Left lung (tissue), 10 donors: Measurements from ENCODE around the gene ZNF805. TPM values are rescaled to one million over a fixed set of nuclear protein-coding genes. Genes with fewer than 3 reads are reported as not detected.
A peak's percentile ranks its signal among the peaks of the same experiment; 100 is the strongest.

Source experiments
- ATAC-seq: fragments of 200-7000 bp; cut with Tn5 transposase; one replicate; pipeline ENCODE4 v1.9.1; 2020; ENCODE audit warnings: moderate library complexity
- DNase-seq, 4 donors: peaks; one replicate each; pipeline ENCODE4 v3.0.0-alpha.2; 2013 to 2020
- H3K27ac ChIP-seq, 2 donors: fragments of 200-600 bp; sonication (generic) in 1 of 2; one replicate each; pipeline versions ENCODE4 v1.5.0 to v1.8.0; 2020 to 2021
- H3K27me3 ChIP-seq, 2 donors: fragments of 200-600 bp; sonication (generic) in 1 of 2; one replicate each; pipeline versions ENCODE4 v1.5.0 to v1.8.0; 2020 to 2021
- H3K36me3 ChIP-seq, 2 donors: fragments of 200-600 bp; sonication (generic) in 1 of 2; one replicate each; pipeline versions ENCODE4 v1.5.0 to v1.8.0; 2020 to 2021
- H3K4me1 ChIP-seq, 2 donors: fragments of 200-600 bp; one replicate each; pipeline ENCODE4 v1.8.0; 2021
- H3K4me3 ChIP-seq, 2 donors: fragments of 200-600 bp; sonication (generic) in 1 of 2; one replicate each; pipeline versions ENCODE4 v1.5.0 to v1.8.0; 2020 to 2021; ENCODE audit warnings: mild to moderate bottlenecking in 1 of 2
- H3K9me3 ChIP-seq, 2 donors: fragments of 200-600 bp; sonication (generic) in 1 of 2; one replicate each; pipeline versions ENCODE4 v1.5.0 to v1.8.0; 2020 to 2021
- CTCF ChIP-seq, 2 donors: fragments of 200-600 bp; sonication (generic) in 1 of 2; IDR thresholded peaks; one replicate each; pipeline versions ENCODE4 v1.5.0 to v1.8.0; 2021; ENCODE audit warnings: antibody characterized with exemption in 2 of 2
- intact Hi-C, 2 donors: fragments of 100-400 bp; cut with DNase I; formaldehyde crosslinking; loops; one replicate each; pipeline versions ENCODE4 v1.11.2 to v1.14.2; 2022
- polyA plus RNA-seq, 6 donors: library from polyadenylated mRNA; unstranded; fragments of 120-200 nt; gene quantifications; one replicate each; pipeline ENCODE4 v1.2.1, GENCODE V29; 2013; ENCODE audit not compliant: insufficient read length in 6 of 6
- total RNA-seq, 2 donors: library from RNA; stranded (reverse); fragmentation: NEBNext Ultra II Directional; extraction: Animal tissue kit (Norgen Biotek cat#: 25700); gene quantifications; one replicate each; pipeline ENCODE4 v1.2.1, GENCODE V29; 2021
- donor health status: DM: no; HTN: yes; CAD: no.
- donor health status: DM: no; HTN: no; CAD: no.

The ZNF805 gene
- total and polyA plus RNA-seq, 8 donors: 6.0 to 13.8 (median 7.4) TPM

- no peak for DNase-seq
- peaks cover 0 to 58% of the 10 kb centered on the region in 2 donors for H3K36me3 ChIP-seq
- no peak for TF ChIP-seq CTCF (IDR thresholded peaks at IDR 0.05)
- H3K27me3 ChIP-seq: no peaks in the 10 kb centered on the region
- no peak overlapping the region for H3K27ac ChIP-seq
- H3K4me3 ChIP-seq: no peak overlapping the region
- peak; percentile 73 for ATAC-seq
- H3K4me1 ChIP-seq: peaks cover 0 to 3% of the 10 kb centered on the region in 2 donors
- intact Hi-C loops: no loop called here
- peaks cover 0 to 2% of the 10 kb centered on the region in 2 donors for H3K9me3 ChIP-seq
These were observed 61.6 kb downstream of the ZNF805 start for GRCh38 chr19:57302020-57302465.

GRCh38 chr19:57302727-57303401 lies 62.4 kb downstream of the ZNF805 start:
- no peak for DNase-seq
- intact Hi-C loops: no loop called here
- H3K36me3 ChIP-seq: peaks cover 0 to 58% of the 10 kb centered on the region in 2 donors
- peaks cover 0 to 3% of the 10 kb centered on the region in 2 donors for H3K4me1 ChIP-seq
- no peak for ATAC-seq
- no peak for TF ChIP-seq CTCF (IDR thresholded peaks at IDR 0.05)
- peaks cover 0 to 1% of the 10 kb centered on the region in 2 donors for H3K9me3 ChIP-seq
- H3K27ac ChIP-seq: no peak overlapping the region
- H3K4me3 ChIP-seq: no peak overlapping the region
- H3K27me3 ChIP-seq: no peaks in the 10 kb centered on the region

Other genes starting within 250 kb of the ZNF805 start
- gene USP29, start 120.6 kb upstream of the ZNF805 start, total RNA-seq: not detected
- gene USP29, start 120.6 kb upstream of the ZNF805 start, polyA plus RNA-seq: under 1 TPM in 1 of 6 donors, not detected in 5; 0.20 TPM
- not detected for gene ZIM3, start 95.4 kb upstream of the ZNF805 start, total RNA-seq
- under 1 TPM in 5 of 6 donors, not detected in 1; 0.06 to 0.13 (median 0.06) TPM for gene ZIM3, start 95.4 kb upstream of the ZNF805 start, polyA plus RNA-seq
- not detected for gene DUXA, start 73.1 kb upstream of the ZNF805 start, total RNA-seq
- not detected for gene DUXA, start 73.1 kb upstream of the ZNF805 start, polyA plus RNA-seq
- gene ZNF264, start 49.1 kb upstream of the ZNF805 start, total RNA-seq: 10 to 100 TPM; 37.9 to 38.7 TPM
- 10 to 100 TPM; 18.1 to 26.5 (median 23.1) TPM for gene ZNF264, start 49.1 kb upstream of the ZNF805 start, polyA plus RNA-seq
- gene AURKC, start 9.6 kb upstream of the ZNF805 start, total RNA-seq: 1 to 10 TPM in 1 of 2 donors, under 1 TPM in 1; 0.96 to 1.1 TPM
- gene AURKC, start 9.6 kb upstream of the ZNF805 start, polyA plus RNA-seq: 1 to 10 TPM; 1.4 to 3.5 (median 1.9) TPM
- 10 to 100 TPM; 53.5 to 55.3 TPM for gene ZNF460, start 39.9 kb downstream of the ZNF805 start, total RNA-seq
- 1 to 10 TPM; 3.7 to 6.9 (median 5.6) TPM for gene ZNF460, start 39.9 kb downstream of the ZNF805 start, polyA plus RNA-seq
- gene ZNF543, start 79.8 kb downstream of the ZNF805 start, total RNA-seq: 1 to 10 TPM; 6.6 to 7.2 TPM
- 10 to 100 TPM in 4 of 6 donors, 1 to 10 TPM in 2; 8.9 to 11.6 (median 10.6) TPM for gene ZNF543, start 79.8 kb downstream of the ZNF805 start, polyA plus RNA-seq
- 1 to 10 TPM; 7.7 to 7.8 TPM for gene ZNF304, start 110.6 kb downstream of the ZNF805 start, total RNA-seq
- gene ZNF304, start 110.6 kb downstream of the ZNF805 start, polyA plus RNA-seq: 10 to 100 TPM; 14.5 to 19.0 (median 17.5) TPM
- 1 to 10 TPM; 8.2 to 8.4 TPM for gene TRAPPC2B, start 122.9 kb downstream of the ZNF805 start, total RNA-seq
- 10 to 100 TPM; 10.2 to 16.0 (median 14.3) TPM for gene TRAPPC2B, start 122.9 kb downstream of the ZNF805 start, polyA plus RNA-seq
- 1 to 10 TPM; 2.3 to 3.0 TPM for gene ZNF547, start 122.9 kb downstream of the ZNF805 start, total RNA-seq
- gene ZNF547, start 122.9 kb downstream of the ZNF805 start, polyA plus RNA-seq: 1 to 10 TPM; 5.0 to 8.2 (median 6.3) TPM
- 10 to 100 TPM; 13.8 to 17.1 TPM for gene ZNF548, start 149.2 kb downstream of the ZNF805 start, total RNA-seq
- gene ZNF548, start 149.2 kb downstream of the ZNF805 start, polyA plus RNA-seq: 10 to 100 TPM; 33.7 to 53.0 (median 42.2) TPM
- 1 to 10 TPM; 8.9 to 9.3 TPM for gene ZNF17, start 170.5 kb downstream of the ZNF805 start, total RNA-seq
- gene ZNF17, start 170.5 kb downstream of the ZNF805 start, polyA plus RNA-seq: 10 to 100 TPM; 14.1 to 17.6 (median 15.2) TPM
- 10 to 100 TPM; 10.3 to 12.2 TPM for gene ZNF749, start 194.7 kb downstream of the ZNF805 start, total RNA-seq
- gene ZNF749, start 194.7 kb downstream of the ZNF805 start, polyA plus RNA-seq: 10 to 100 TPM; 11.1 to 15.1 (median 13.1) TPM
- 1 to 10 TPM in 1 of 2 donors, under 1 TPM in 1; 0.65 to 1.0 TPM for gene VN1R1, start 216.5 kb downstream of the ZNF805 start, total RNA-seq
- gene VN1R1, start 216.5 kb downstream of the ZNF805 start, polyA plus RNA-seq: 1 to 10 TPM; 3.8 to 5.2 (median 4.2) TPM
- gene ZNF772, start 236.9 kb downstream of the ZNF805 start, total RNA-seq: 10 to 100 TPM in 1 of 2 donors, 1 to 10 TPM in 1; 9.2 to 12.7 TPM
- gene ZNF772, start 236.9 kb downstream of the ZNF805 start, polyA plus RNA-seq: 10 to 100 TPM; 14.5 to 19.8 (median 18.2) TPM
- gene ZNF419, start 247.1 kb downstream of the ZNF805 start, total RNA-seq: 10 to 100 TPM in 1 of 2 donors, 1 to 10 TPM in 1; 9.8 to 10.2 TPM
- 10 to 100 TPM; 21.5 to 34.0 (median 23.7) TPM for gene ZNF419, start 247.1 kb downstream of the ZNF805 start, polyA plus RNA-seq